ENCODE measurements around the gene WIPF1. TPM values are rescaled to one million over a fixed set of nuclear protein-coding genes. Genes with fewer than 3 reads are reported as not detected.

The WIPF1 gene
- total RNA-seq, 1 donor from 2014 or later, result 15.0 TPM

GRCh38 chr2:174593041-174593440 lies 4.6 kb downstream of the WIPF1 start:
- H3K4me3 ChIP-seq, result peak overlapping the region; percentile 30
- H3K9me3 ChIP-seq (replicated peaks), result no peaks in the 10 kb centered on the region
- H3K36me3 ChIP-seq, result no peaks in the 10 kb centered on the region
- no peak for TF ChIP-seq CTCF (IDR thresholded peaks at IDR 0.05; ENCODE audit: borderline replicate concordance)
- H3K27ac ChIP-seq (replicated peaks), result peak overlapping the region; percentile 62
- intact Hi-C loops (cut with micrococcal nuclease), result no loop called here
- H3K4me1 ChIP-seq, result peaks cover 39% of the 10 kb centered on the region
- H3K27me3 ChIP-seq (ENCODE audit: low read depth), result no peaks in the 10 kb centered on the region
- DNase-seq, result no peak

- Histone ChIP-seq H3K27me3 (ENCODE audit: low read depth) (no peaks in the 10 kb centered on the region), H3K9me3 (replicated peaks) (no peaks in the 10 kb centered on the region), H3K36me3 (no peaks in the 10 kb centered on the region), H3K4me1 (peaks cover 34% of the 10 kb centered on the region), H3K4me3 (no peak overlapping the region), H3K27ac (replicated peaks) (no peak overlapping the region)
- DNase-seq, result no peak
- intact Hi-C loops (cut with micrococcal nuclease), result no loop called here
- TF ChIP-seq CTCF (IDR thresholded peaks at IDR 0.05; ENCODE audit: borderline replicate concordance), result no peak
Measured at GRCh38 chr2:174591740-174592139, 5.9 kb downstream of the WIPF1 start.

- no peak for DNase-seq
- H3K9me3 ChIP-seq (replicated peaks), result no peaks in the 10 kb centered on the region
- H3K4me3 ChIP-seq, result no peak overlapping the region
- intact Hi-C loops (cut with micrococcal nuclease), result no loop called here
- no peak overlapping the region for H3K27ac ChIP-seq (replicated peaks)
- TF ChIP-seq CTCF (IDR thresholded peaks at IDR 0.05; ENCODE audit: borderline replicate concordance), result no peak
- H3K27me3 ChIP-seq (ENCODE audit: low read depth), result no peaks in the 10 kb centered on the region
- H3K36me3 ChIP-seq, result no peaks in the 10 kb centered on the region
- peaks cover 34% of the 10 kb centered on the region for H3K4me1 ChIP-seq
Measured at GRCh38 chr2:174590928-174591648, 6.5 kb downstream of the WIPF1 start.

- H3K27me3 ChIP-seq (ENCODE audit: low read depth), result no peaks in the 10 kb centered on the region
- no peak for DNase-seq
- H3K36me3 ChIP-seq, result no peaks in the 10 kb centered on the region
- no peak for TF ChIP-seq CTCF (IDR thresholded peaks at IDR 0.05; ENCODE audit: borderline replicate concordance)
- H3K4me1 ChIP-seq, result peaks cover 34% of the 10 kb centered on the region
- no peak overlapping the region for H3K4me3 ChIP-seq
- H3K27ac ChIP-seq (replicated peaks), result no peak overlapping the region
- intact Hi-C loops (cut with micrococcal nuclease), result no loop called here
- H3K9me3 ChIP-seq (replicated peaks), result no peaks in the 10 kb centered on the region
Measured at GRCh38 chr2:174590346-174590745, 7.3 kb downstream of the WIPF1 start.

- Histone ChIP-seq H3K27me3 (ENCODE audit: low read depth) (no peaks in the 10 kb centered on the region), H3K9me3 (replicated peaks) (no peaks in the 10 kb centered on the region), H3K36me3 (peaks cover 8% of the 10 kb centered on the region), H3K4me3 (no peak overlapping the region), H3K27ac (replicated peaks) (peak overlapping the region; percentile 31), H3K4me1 (peaks cover 34% of the 10 kb centered on the region)
- no peak for TF ChIP-seq CTCF (IDR thresholded peaks at IDR 0.05; ENCODE audit: borderline replicate concordance)
- intact Hi-C loops (cut with micrococcal nuclease), result no loop called here
- DNase-seq, result no peak
Measured at GRCh38 chr2:174589334-174589733, 8.3 kb downstream of the WIPF1 start.

All from left ventricle myocardium inferior (tissue), 1 donor.